ENCODE measurements around the gene NSG1. TPM values are rescaled to one million over a fixed set of nuclear protein-coding genes. Genes with fewer than 3 reads are reported as not detected.

Gene NSG1
- total RNA-seq, 1 donor from 2014 or later: 71.9 TPM

DNA sequence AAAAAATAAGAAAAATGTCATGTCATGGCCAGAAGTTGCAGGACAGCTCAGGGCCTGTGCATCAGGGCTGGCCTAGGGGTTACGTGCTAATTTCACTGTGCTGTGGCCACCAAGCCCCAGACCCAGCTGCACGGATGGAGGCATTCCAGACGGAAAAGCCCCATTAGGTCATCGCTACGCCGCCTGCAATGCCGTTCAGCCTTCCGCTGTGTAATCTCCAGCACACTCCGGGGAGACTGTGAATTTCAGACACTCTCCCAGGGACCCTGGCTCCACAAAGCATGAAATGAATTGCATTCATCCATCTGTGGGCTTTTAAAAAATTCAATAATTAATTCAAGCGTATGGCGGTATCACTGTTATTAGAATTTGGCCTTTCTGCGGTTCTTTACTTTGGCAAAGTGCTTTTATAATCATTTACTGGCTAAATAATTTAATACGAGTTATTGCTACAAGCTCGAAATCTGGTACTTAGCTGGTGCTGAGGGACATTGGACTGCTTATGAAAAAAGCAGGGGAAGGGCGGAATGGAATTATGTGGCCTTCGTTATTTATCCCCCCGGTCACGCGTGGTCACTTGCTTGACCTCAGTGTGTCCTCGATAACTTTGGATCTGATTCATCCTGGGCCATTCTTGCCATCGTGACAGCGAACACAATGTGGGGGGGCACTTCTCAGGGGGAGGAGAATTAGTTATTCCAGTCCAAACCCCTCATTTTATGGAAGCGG, 9.0 kb upstream of the NSG1 start:
- no peak for DNase-seq (ENCODE audit: extremely low spot score, unreplicated experiment)
- peaks cover 50% of the 10 kb centered on the region for H3K27me3 Mint-ChIP-seq
- no peak overlapping the region for H3K4me3 Mint-ChIP-seq
- H3K27ac Mint-ChIP-seq: no peak overlapping the region
- no peaks in the 10 kb centered on the region for H3K4me1 Mint-ChIP-seq (ENCODE audit: unreplicated experiment)
- TF ChIP-seq, protein P1, sequence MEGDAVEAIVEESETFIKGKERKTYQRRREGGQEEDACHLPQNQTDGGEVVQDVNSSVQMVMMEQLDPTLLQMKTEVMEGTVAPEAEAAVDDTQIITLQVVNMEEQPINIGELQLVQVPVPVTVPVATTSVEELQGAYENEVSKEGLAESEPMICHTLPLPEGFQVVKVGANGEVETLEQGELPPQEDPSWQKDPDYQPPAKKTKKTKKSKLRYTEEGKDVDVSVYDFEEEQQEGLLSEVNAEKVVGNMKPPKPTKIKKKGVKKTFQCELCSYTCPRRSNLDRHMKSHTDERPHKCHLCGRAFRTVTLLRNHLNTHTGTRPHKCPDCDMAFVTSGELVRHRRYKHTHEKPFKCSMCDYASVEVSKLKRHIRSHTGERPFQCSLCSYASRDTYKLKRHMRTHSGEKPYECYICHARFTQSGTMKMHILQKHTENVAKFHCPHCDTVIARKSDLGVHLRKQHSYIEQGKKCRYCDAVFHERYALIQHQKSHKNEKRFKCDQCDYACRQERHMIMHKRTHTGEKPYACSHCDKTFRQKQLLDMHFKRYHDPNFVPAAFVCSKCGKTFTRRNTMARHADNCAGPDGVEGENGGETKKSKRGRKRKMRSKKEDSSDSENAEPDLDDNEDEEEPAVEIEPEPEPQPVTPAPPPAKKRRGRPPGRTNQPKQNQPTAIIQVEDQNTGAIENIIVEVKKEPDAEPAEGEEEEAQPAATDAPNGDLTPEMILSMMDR (conservative IDR thresholded peaks at IDR 0.05): no peak
- peaks cover 8% of the 10 kb centered on the region for H3K9me3 Mint-ChIP-seq
- no peaks in the 10 kb centered on the region for H3K36me3 Mint-ChIP-seq

DNA sequence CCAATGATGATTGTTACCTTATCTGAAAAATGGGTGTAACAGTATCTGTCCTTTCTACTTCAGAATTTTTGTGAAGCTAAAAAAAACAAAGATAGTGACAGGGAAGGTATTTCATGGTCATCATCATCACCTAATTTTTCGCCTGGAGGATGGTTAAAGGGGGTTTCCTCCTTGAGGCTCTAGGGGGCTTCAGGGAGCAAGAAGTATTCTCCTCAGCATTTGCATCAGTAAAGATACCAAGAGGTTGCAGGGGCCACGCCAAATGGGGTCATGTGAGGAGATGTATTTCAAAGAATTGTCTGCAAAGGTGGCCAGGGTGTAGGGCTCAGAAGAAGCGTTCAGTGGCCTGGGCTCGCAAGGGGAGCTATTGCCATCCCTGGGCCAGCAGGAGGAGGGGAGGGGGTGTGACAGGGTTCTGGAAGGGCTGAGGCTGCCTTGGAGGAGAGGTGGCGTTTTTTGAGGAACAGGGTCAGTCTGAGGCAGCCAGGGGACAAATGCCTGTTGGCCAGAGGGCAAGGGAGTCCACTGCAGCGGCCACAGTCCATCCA, 7.3 kb upstream of the NSG1 start:
- TF ChIP-seq, protein P1 (conservative IDR thresholded peaks at IDR 0.05): no peak
- H3K27ac Mint-ChIP-seq: no peak overlapping the region
- peaks cover 63% of the 10 kb centered on the region for H3K27me3 Mint-ChIP-seq
- no peak for DNase-seq (ENCODE audit: extremely low spot score, unreplicated experiment)
- H3K4me1 Mint-ChIP-seq (ENCODE audit: unreplicated experiment): no peaks in the 10 kb centered on the region
- H3K9me3 Mint-ChIP-seq: peaks cover 4% of the 10 kb centered on the region
- no peaks in the 10 kb centered on the region for H3K36me3 Mint-ChIP-seq
- H3K4me3 Mint-ChIP-seq: no peak overlapping the region

DNA sequence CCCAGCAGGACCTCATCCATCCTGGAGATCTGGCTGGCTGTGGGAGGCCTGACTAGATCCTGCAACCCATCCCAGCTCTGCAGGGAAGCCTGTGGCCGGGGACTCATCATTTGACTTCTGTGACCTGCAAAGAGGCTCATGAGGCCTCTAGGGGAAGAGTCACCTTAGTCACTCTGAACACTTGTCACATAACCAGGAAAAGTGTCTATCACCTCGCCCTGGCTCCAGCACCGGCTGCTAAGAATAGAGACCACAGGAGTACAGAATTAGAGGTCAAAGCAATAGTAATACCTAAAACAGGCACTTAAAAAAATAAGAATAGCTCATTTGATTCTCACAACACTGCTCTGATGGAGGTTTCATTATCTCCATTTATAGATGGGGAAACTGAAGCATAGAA, 3.8 kb upstream of the NSG1 start:
- H3K27ac Mint-ChIP-seq: no peak overlapping the region
- peaks cover 5% of the 10 kb centered on the region for H3K4me1 Mint-ChIP-seq (ENCODE audit: unreplicated experiment)
- DNase-seq (ENCODE audit: extremely low spot score, unreplicated experiment): no peak
- no peaks in the 10 kb centered on the region for H3K9me3 Mint-ChIP-seq
- TF ChIP-seq, protein P1 (conservative IDR thresholded peaks at IDR 0.05): no peak
- no peaks in the 10 kb centered on the region for H3K36me3 Mint-ChIP-seq
- peak overlapping the region; percentile 38 for H3K4me3 Mint-ChIP-seq
- peaks cover 54% of the 10 kb centered on the region for H3K27me3 Mint-ChIP-seq

DNA sequence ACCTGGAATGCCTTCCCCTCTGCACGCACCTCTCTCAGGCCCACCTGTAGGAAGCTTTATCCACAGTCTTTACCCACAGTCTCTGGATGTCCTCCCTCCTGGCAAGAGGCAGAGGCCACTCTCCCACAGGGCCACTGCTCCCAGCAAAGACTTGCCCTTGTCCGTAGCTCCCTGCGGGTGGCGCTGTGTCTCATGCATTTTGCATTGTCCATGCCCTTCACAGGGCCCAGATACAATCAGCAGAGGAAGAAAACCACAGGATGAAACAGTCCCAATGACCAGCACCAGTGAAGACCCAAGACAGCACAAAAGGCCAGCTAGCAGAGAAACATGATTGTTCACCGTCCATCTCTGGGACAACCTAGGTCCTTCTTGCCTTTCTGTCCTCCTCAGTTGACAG, 2.1 kb upstream of the NSG1 start:
- H3K27me3 Mint-ChIP-seq: peaks cover 61% of the 10 kb centered on the region

DNA sequence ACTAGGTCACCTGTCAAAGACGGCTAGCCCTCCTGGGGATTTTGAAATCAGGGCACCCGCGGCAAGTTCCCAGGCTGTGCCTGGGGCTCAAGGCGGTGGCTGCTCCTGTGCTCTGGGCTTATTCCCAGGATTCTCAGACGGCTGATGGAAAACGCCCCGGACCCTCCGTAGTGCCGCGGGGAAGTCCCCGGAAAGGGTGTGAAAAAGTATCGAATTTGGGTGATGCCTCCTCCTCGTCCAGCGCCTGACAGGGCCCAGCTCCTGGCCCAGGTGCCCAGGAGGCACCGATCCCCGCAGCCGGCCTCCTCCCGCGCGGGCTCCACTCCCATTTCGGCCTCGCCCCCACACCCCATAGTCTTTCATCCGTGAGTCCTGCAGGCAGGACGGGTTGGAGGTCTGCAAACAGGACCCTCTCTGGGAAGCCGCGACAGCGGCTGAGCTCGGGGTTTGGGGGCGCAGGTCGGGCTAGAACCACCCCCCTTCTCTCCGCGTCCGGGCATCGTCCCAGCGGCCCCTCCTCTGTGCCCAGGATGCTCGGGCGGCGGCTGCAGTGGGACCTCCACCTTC, 1.1 kb upstream of the NSG1 start:
- Mint-ChIP-seq H3K4me1 (ENCODE audit: unreplicated experiment) (peaks cover 9% of the 10 kb centered on the region), H3K4me3 (peak overlapping the region; percentile 88), H3K27me3 (peaks cover 58% of the 10 kb centered on the region), H3K36me3 (peaks cover 8% of the 10 kb centered on the region), H3K9me3 (no peaks in the 10 kb centered on the region), H3K27ac (no peak overlapping the region)
- TF ChIP-seq, protein P1 (conservative IDR thresholded peaks at IDR 0.05): no peak
- DNase-seq (ENCODE audit: extremely low spot score, unreplicated experiment): no peak

More for the DNA sequence above, 2.1 kb upstream of the NSG1 start:
- Mint-ChIP-seq H3K27ac (peak overlapping the region; percentile 62), H3K36me3 (peaks cover 8% of the 10 kb centered on the region), H3K9me3 (no peaks in the 10 kb centered on the region), H3K4me1 (ENCODE audit: unreplicated experiment) (peaks cover 9% of the 10 kb centered on the region), H3K4me3 (peak overlapping the region; percentile 76)
- TF ChIP-seq, protein P1 (conservative IDR thresholded peaks at IDR 0.05): peak; percentile 56
- no peak for DNase-seq (ENCODE audit: extremely low spot score, unreplicated experiment)
